SKM-1 (cell line): ENCODE results near the gene SPRY2.

Experiments used
- DNase-seq: peaks from one replicate; lab custom pipeline; 2025; ENCODE audit not compliant: unreplicated experiment; lab: John Stamatoyannopoulos, UW

Gene SPRY2

GRCh38 chr13:80341101-80341755 lies at the start of gene SPRY2:
Gene SPRY2, minus strand, starts transcription at chr13:80341126. Its CDS starts 3,421 bp downstream, at chr13:80337705.
- DNase-seq, result peak; percentile 88

- no peak for DNase-seq
Measured at GRCh38 chr13:80390338-80390737, 49.4 kb upstream of the SPRY2 start.

- DNase-seq, result no peak
Measured at GRCh38 chr13:80389073-80390038, 48.4 kb upstream of the SPRY2 start.

GRCh38 chr13:80388506-80388905 lies 47.6 kb upstream of the SPRY2 start:
- DNase-seq, result no peak

- no peak for DNase-seq
Measured at GRCh38 chr13:80386592-80386991, 45.7 kb upstream of the SPRY2 start.

GRCh38 chr13:80386002-80386401 lies 45.1 kb upstream of the SPRY2 start:
- DNase-seq, result no peak

- no peak for DNase-seq
Measured at GRCh38 chr13:80382576-80382975, 41.6 kb upstream of the SPRY2 start.

- DNase-seq, result no peak
Measured at GRCh38 chr13:80379245-80379644, 38.3 kb upstream of the SPRY2 start.

GRCh38 chr13:80376554-80376953 lies 35.6 kb upstream of the SPRY2 start:
- no peak for DNase-seq

GRCh38 chr13:80374901-80375300 lies 34.0 kb upstream of the SPRY2 start:
- DNase-seq, result no peak

- no peak for DNase-seq
Measured at GRCh38 chr13:80374444-80374843, 33.5 kb upstream of the SPRY2 start.

GRCh38 chr13:80371840-80372509 lies 31.0 kb upstream of the SPRY2 start:
- DNase-seq, result no peak

GRCh38 chr13:80367473-80367872 lies 26.5 kb upstream of the SPRY2 start:
- no peak for DNase-seq

GRCh38 chr13:80363890-80364503 lies 23.1 kb upstream of the SPRY2 start:
- DNase-seq, result peak; percentile 29

GRCh38 chr13:80362481-80362880 lies 21.6 kb upstream of the SPRY2 start:
- DNase-seq, result no peak

GRCh38 chr13:80361883-80362327 lies 21.0 kb upstream of the SPRY2 start:
- no peak for DNase-seq

GRCh38 chr13:80361298-80361697 lies 20.4 kb upstream of the SPRY2 start:
- no peak for DNase-seq

GRCh38 chr13:80360453-80360800 lies 19.5 kb upstream of the SPRY2 start:
- no peak for DNase-seq

GRCh38 chr13:80359778-80360452 lies 19.0 kb upstream of the SPRY2 start:
- no peak for DNase-seq

GRCh38 chr13:80359414-80359777 lies 18.5 kb upstream of the SPRY2 start:
- DNase-seq, result no peak
